Astrocyte (in vitro differentiated cells and primary cell): ENCODE data around the gene MYO16. TPM values are rescaled to one million over a fixed set of nuclear protein-coding genes. Genes with fewer than 3 reads are reported as not detected.

Source experiments
- DNase-seq: peaks from one replicate; pipeline ENCODE4 v3.0.0-alpha.2; 2010; ENCODE audit warnings: low read depth
- FAIRE-seq: peaks from 2 replicates; lab custom pipeline; 2011; peaks lifted over from hg19 to GRCh38; lab: Jason Lieb, UNC
- H2AFZ ChIP-seq: 2 replicates; pipeline ENCODE4 v1.6.0; 2012; ENCODE audit warnings: low read depth, low read length, inconsistent platforms
- H3K27ac ChIP-seq: 2 replicates; pipeline ENCODE4 v1.5.1; 2011; ENCODE audit warnings: low read depth, low read length, inconsistent platforms
- H3K27me3 ChIP-seq: 2 replicates; pipeline ENCODE4 v1.6.0; 2011; ENCODE audit warnings: low read length, inconsistent platforms; ENCODE audit not compliant: insufficient read depth
- H3K36me3 ChIP-seq: 2 replicates; pipeline ENCODE4 v1.5.1; 2011; ENCODE audit warnings: low read length, inconsistent platforms; ENCODE audit not compliant: insufficient read depth
- H3K4me1 ChIP-seq: 2 replicates; pipeline ENCODE4 v1.5.1; 2011; ENCODE audit warnings: low read length, inconsistent platforms; ENCODE audit not compliant: insufficient read depth
- H3K4me2 ChIP-seq: 2 replicates; pipeline ENCODE4 v1.6.0; 2012; ENCODE audit warnings: low read length, inconsistent platforms
- H3K4me3 ChIP-seq: 2 replicates; pipeline ENCODE4 v1.5.1; 2011; ENCODE audit warnings: low read depth, mild to moderate bottlenecking, low read length, inconsistent platforms; ENCODE audit not compliant: insufficient read depth
- H3K79me2 ChIP-seq: 2 replicates; pipeline ENCODE4 v1.6.0; 2012; ENCODE audit warnings: mild to moderate bottlenecking, low read length, inconsistent platforms; ENCODE audit not compliant: insufficient read depth
- H3K9ac ChIP-seq: 2 replicates; pipeline ENCODE4 v1.6.0; 2012; ENCODE audit warnings: mild to moderate bottlenecking, low read length, inconsistent platforms
- H3K9me3 ChIP-seq: 2 replicates; pipeline ENCODE4 v1.5.1; 2012; ENCODE audit warnings: low read depth, mild to moderate bottlenecking, low read length, inconsistent platforms; ENCODE audit not compliant: insufficient read depth
- H4K20me1 ChIP-seq: 2 replicates; pipeline ENCODE4 v1.6.0; 2012; ENCODE audit warnings: low read length, inconsistent platforms; ENCODE audit not compliant: insufficient read depth
- H3K27ac Mint-ChIP-seq: one replicate; pipeline ENCODE4 v1.8.0; 2021; ENCODE audit warnings: mild to moderate bottlenecking, mixed read lengths; ENCODE audit not compliant: unreplicated experiment
- H3K27me3 Mint-ChIP-seq: one replicate; pipeline ENCODE4 v1.8.0; 2021; ENCODE audit warnings: low read depth, mixed read lengths; ENCODE audit not compliant: unreplicated experiment
- H3K36me3 Mint-ChIP-seq: one replicate; pipeline ENCODE4 v1.8.0; 2021; ENCODE audit warnings: low read depth, mixed read lengths; ENCODE audit not compliant: unreplicated experiment
- H3K4me1 Mint-ChIP-seq: one replicate; pipeline ENCODE4 v1.8.0; 2021; ENCODE audit warnings: low read depth, mixed read lengths; ENCODE audit not compliant: unreplicated experiment
- H3K4me3 Mint-ChIP-seq: one replicate; pipeline ENCODE4 v1.8.0; 2021; ENCODE audit warnings: mild to moderate bottlenecking, moderate library complexity, mixed read lengths; ENCODE audit not compliant: unreplicated experiment
- H3K9me3 Mint-ChIP-seq: one replicate; pipeline ENCODE4 v1.8.0; 2021; ENCODE audit warnings: mild to moderate bottlenecking, mixed read lengths; ENCODE audit not compliant: unreplicated experiment
- CTCF ChIP-seq: IDR thresholded peaks from 2 replicates; pipeline ENCODE4 v1.5.1; 2011; ENCODE audit warnings: low read depth, mild to moderate bottlenecking, inconsistent platforms, low read length, moderate library complexity; ENCODE audit not compliant: insufficient read depth
- EZH2 ChIP-seq: IDR thresholded peaks from 2 replicates; pipeline ENCODE4 v1.6.1; 2012; ENCODE audit warnings: mild to moderate bottlenecking, low read length, inconsistent platforms; ENCODE audit not compliant: insufficient read depth
- total RNA-seq: library from RNA; stranded (reverse); gene quantifications from 2 replicates; pipeline ENCODE4 v1.2.1, GENCODE V29; 2021

MYO16 gene
- total RNA-seq, 1 donor from 2014 or later: 0.14 TPM

GRCh38 chr13:108702171-108702570 lies 72.8 kb downstream of the MYO16 start:
- no peak overlapping the region for H3K27ac Mint-ChIP-seq
- H3K4me1 Mint-ChIP-seq: no peaks in the 10 kb centered on the region
- peaks cover 5% of the 10 kb centered on the region for H3K9me3 Mint-ChIP-seq
- H3K27me3 ChIP-seq: no peaks in the 10 kb centered on the region
- no peak for DNase-seq
- H3K27me3 Mint-ChIP-seq: no peaks in the 10 kb centered on the region
- H3K4me3 Mint-ChIP-seq: no peak overlapping the region
- H3K4me2 ChIP-seq: no peak overlapping the region
- H3K36me3 ChIP-seq: no peaks in the 10 kb centered on the region
- H3K4me3 ChIP-seq: no peak overlapping the region
- FAIRE-seq: no peak
- no peak overlapping the region for H2AFZ ChIP-seq
- no peaks in the 10 kb centered on the region for H3K4me1 ChIP-seq
- TF ChIP-seq EZH2 (no peak), CTCF (no peak)
- no peaks in the 10 kb centered on the region for H3K9me3 ChIP-seq
- H3K9ac ChIP-seq: no peak overlapping the region
- H4K20me1 ChIP-seq: no peaks in the 10 kb centered on the region
- no peak overlapping the region for H3K27ac ChIP-seq
- H3K79me2 ChIP-seq: no peaks in the 10 kb centered on the region
- no peaks in the 10 kb centered on the region for H3K36me3 Mint-ChIP-seq

GRCh38 chr13:108705031-108705430 lies 75.6 kb downstream of the MYO16 start:
- no peak for FAIRE-seq
- TF ChIP-seq CTCF: no peak
- TF ChIP-seq EZH2: no peak
- peaks cover 4% of the 10 kb centered on the region for H3K27me3 Mint-ChIP-seq

GRCh38 chr13:108707584-108707983 lies 78.2 kb downstream of the MYO16 start:
- Histone ChIP-seq H3K79me2 (no peaks in the 10 kb centered on the region), H3K36me3 (no peaks in the 10 kb centered on the region), H4K20me1 (no peaks in the 10 kb centered on the region), H3K9me3 (no peaks in the 10 kb centered on the region), H3K27me3 (no peaks in the 10 kb centered on the region), H3K27ac (no peak overlapping the region), H3K9ac (no peak overlapping the region), H2AFZ (no peak overlapping the region), H3K4me1 (no peaks in the 10 kb centered on the region), H3K4me3 (no peak overlapping the region), H3K4me2 (no peak overlapping the region)
- TF ChIP-seq CTCF (no peak), EZH2 (no peak)
- Mint-ChIP-seq H3K27ac (no peak overlapping the region), H3K4me3 (no peak overlapping the region), H3K36me3 (no peaks in the 10 kb centered on the region), H3K9me3 (no peaks in the 10 kb centered on the region), H3K27me3 (peaks cover 4% of the 10 kb centered on the region), H3K4me1 (no peaks in the 10 kb centered on the region)
- FAIRE-seq (no peak), DNase-seq (no peak)

More at GRCh38 chr13:108705031-108705430, 75.6 kb downstream of the MYO16 start:
- H3K4me1 ChIP-seq: no peaks in the 10 kb centered on the region
- no peak overlapping the region for H3K27ac ChIP-seq
- peaks cover 5% of the 10 kb centered on the region for H3K9me3 Mint-ChIP-seq
- no peak overlapping the region for H2AFZ ChIP-seq
- H3K4me3 Mint-ChIP-seq: no peak overlapping the region
- no peaks in the 10 kb centered on the region for H3K27me3 ChIP-seq
- no peaks in the 10 kb centered on the region for H3K79me2 ChIP-seq
- H4K20me1 ChIP-seq: no peaks in the 10 kb centered on the region
- H3K36me3 ChIP-seq: no peaks in the 10 kb centered on the region
- H3K9me3 ChIP-seq: no peaks in the 10 kb centered on the region
- DNase-seq: no peak
- H3K36me3 Mint-ChIP-seq: no peaks in the 10 kb centered on the region
- H3K9ac ChIP-seq: no peak overlapping the region
- H3K4me1 Mint-ChIP-seq: no peaks in the 10 kb centered on the region
- H3K4me3 ChIP-seq: no peak overlapping the region
- H3K4me2 ChIP-seq: no peak overlapping the region
- H3K27ac Mint-ChIP-seq: no peak overlapping the region
